GM19372 (cell line): ENCODE data around the gene KCTD7.
A peak's percentile ranks its signal among the peaks of the same experiment; 100 is the strongest.
"Not testable (repeated sequence)": the region's sequence is repeated elsewhere in the genome, so short reads cannot be mapped to it uniquely, and the experiment has no call there.

Experiments used
- ATAC-seq: cut with Tn5 transposase; IDR thresholded peaks from one replicate; pipeline ENCODE4 v1.9.1; 2021; ENCODE audit warnings: mild to moderate bottlenecking, low read depth, moderate library complexity; ENCODE audit not compliant: unreplicated experiment

The KCTD7 gene

GRCh38 chr7:66679633-66680244 lies 51.1 kb downstream of the KCTD7 start:
- ATAC-seq, result no peak

DNA sequence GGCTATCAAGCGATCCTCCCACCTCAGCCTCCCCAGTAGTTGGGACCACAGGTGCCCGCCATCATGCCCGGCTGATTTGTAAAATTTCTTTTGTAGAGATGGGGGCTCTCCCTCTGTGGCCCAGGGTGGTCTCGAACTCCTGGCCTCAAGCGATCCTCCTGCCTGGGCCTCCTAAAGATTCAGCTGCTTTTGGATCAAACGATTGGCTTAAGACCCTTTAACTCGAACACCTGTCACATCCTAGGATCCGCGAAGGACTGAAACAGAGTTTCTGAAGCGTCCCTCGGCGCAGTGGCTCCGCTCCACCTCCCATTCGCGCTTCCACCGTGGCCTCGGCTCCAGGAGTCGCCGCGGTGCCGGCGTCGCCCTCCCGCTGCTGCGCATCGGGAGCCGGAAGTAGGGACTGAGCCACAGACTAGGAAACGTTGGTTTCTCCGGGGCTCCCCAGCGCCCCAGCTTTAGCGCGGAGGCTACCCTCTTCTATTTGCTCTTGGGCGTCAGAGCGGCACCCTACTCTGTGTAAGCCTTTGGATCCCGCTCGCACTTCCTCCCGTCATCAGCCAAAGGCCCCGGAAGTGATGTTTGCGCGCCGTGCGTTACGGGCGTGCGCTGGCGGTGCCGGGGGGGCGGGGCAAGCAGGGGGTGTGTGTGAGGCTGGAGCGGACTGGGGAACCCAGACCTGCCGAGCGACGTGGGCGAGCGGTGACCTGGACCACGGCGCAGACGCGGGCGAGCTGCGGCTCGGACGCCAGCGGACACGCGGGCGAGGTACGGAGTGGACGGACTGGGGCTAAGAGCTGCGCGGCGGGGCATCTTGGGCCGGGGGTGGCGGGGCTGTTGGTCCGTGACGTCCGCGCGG lies 53.0 kb downstream of the KCTD7 start:
- peak; percentile 84 for ATAC-seq

- ATAC-seq, result peak; percentile 21
These were observed 53.8 kb downstream of the KCTD7 start for GRCh38 chr7:66682350-66683093.

GRCh38 chr7:66683094-66683769 lies 54.6 kb downstream of the KCTD7 start:
- ATAC-seq, result not testable (repeated sequence)

DNA sequence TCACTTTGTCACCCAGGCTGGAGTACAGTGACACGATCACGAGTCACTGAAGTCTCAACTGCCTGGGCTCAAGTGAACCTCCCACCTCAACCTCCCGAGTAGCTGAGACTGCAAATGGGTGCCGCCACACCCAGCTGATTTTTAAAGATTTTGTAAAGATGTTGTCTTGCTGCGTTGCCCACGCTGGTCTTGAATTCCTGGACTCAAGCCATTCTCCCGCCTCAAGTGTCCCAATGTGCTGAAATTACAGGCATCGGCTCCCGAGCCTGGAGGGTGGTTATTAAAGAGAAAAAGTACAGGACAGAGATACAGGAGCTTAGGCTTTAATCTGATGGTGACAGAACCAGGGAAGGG lies 55.1 kb downstream of the KCTD7 start:
- ATAC-seq, result no peak

DNA sequence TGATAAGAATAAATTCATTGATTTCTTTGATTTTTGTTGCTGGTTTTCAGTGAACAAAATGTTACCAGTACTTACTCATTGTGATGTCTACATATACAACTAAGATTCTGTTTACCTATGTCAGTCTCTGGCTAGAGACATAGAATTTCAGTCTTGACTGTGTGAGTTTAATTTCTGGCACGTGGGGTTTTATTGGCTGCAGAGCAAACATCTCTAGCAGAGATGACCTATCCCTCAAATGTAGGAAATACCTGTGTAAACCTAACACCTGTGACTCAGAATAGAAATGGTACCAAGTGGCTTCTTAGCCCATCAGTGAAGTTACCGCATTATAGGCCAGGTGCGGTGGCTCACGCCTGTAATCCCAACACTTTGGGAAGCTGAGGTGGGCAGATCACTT lies 57.0 kb downstream of the KCTD7 start:
- ATAC-seq, result not testable (repeated sequence)

- no peak for ATAC-seq
These were observed 58.5 kb downstream of the KCTD7 start for GRCh38 chr7:66687186-66687585.

DNA sequence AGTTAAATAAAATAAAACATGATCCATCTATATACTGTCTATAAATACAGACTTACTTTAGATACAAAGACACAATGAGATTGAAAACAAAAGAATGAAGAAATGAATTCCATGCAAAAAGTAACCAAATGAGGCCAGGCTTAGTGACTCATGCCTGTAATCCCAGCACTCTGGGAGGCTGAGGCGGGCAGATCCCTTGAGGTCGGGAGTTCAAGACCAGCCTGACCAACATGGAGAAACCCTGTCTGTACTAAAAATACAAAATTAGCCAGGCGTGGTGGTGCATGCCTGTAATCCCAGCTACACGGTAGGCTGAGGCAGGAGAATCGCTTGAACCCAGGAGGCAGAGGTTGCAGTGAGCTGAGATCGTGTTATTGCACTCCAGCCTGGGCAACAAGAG lies 59.0 kb downstream of the KCTD7 start:
- not testable (repeated sequence) for ATAC-seq

DNA sequence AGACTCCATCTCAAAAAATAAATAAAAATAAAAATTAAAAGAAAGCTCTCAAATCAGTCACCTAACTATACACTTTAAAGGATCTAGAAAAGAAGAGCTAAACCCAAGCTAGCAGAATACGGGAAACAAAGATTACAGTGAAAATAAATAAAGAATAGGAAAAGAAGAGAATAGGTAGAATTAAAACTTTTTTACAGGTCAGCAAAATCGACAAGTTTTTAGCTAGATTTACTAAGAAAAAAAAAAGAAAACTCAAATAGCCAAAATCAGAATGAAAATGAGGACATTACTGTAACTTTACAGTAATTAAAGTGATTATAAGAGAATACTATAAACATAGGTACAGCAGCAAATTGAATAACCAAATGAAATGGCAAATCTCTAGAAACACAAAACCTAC lies 60.4 kb downstream of the KCTD7 start:
- no peak for ATAC-seq

DNA sequence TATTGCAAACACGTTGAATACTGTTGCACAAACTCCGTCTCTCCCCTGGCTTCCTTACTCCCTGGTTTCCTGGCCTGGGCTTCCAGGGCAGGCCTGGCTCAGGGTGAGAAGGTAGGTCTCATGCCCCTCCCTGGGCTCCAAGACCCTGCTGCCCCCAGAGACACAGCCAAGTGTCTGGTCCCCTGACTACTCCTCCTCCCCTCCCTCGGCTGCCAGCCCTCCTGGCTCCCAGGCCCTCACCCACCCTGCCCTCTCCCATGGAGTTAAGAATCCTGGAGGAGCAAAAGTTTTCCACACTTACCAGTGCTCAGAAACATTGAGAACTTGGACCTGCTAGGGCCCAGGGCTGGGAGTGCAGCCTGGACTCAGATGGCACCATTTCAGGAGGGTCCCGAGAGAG lies 64.7 kb downstream of the KCTD7 start:
- ATAC-seq, result no peak
